DOHH2 (cell line): ENCODE measurements around the gene HS3ST5.

ENCODE experiments used
- H3F3A ChIP-seq: fragments of 200-600 bp; sonication (generic), shearing (Covaris generic); 2 replicates; pipeline ENCODE4 v1.6.0; 2016; ENCODE audit warnings: antibody characterized with exemption, mild to moderate bottlenecking; ENCODE audit not compliant: control insufficient read depth, insufficient read depth
- H3K27ac ChIP-seq: fragments of 200-600 bp; sonication (generic); 2 replicates; pipeline ENCODE4 v1.5.1; 2014; ENCODE audit warnings: low read depth, mild to moderate bottlenecking, low read length, moderate library complexity
- H3K27me3 ChIP-seq: fragments of 200-600 bp; sonication (generic); 2 replicates; pipeline ENCODE4 v1.6.1; 2014; ENCODE audit warnings: mild to moderate bottlenecking, low read length, mixed read lengths; ENCODE audit not compliant: control insufficient read depth
- H3K36me3 ChIP-seq: fragments of 200-600 bp; sonication (generic); 2 replicates; pipeline ENCODE4 v1.6.1; 2014; ENCODE audit warnings: mild to moderate bottlenecking, low read length, moderate library complexity, mixed read lengths; ENCODE audit not compliant: control insufficient read depth
- H3K4me1 ChIP-seq: fragments of 200-600 bp; sonication (generic); 2 replicates; pipeline ENCODE4 v1.6.1; 2014; ENCODE audit warnings: mild to moderate bottlenecking, low read length, mixed read lengths; ENCODE audit not compliant: control insufficient read depth
- H3K4me2 ChIP-seq: fragments of 200-600 bp; sonication (generic); 2 replicates; pipeline ENCODE4 v1.6.0; 2014; ENCODE audit warnings: mild to moderate bottlenecking, low read length, moderate library complexity
- H3K4me3 ChIP-seq: fragments of 200-600 bp; sonication (generic); 2 replicates; pipeline ENCODE4 v1.5.1; 2014; ENCODE audit warnings: mild to moderate bottlenecking, low read length, mixed read lengths
- H3K79me2 ChIP-seq: fragments of 200-600 bp; sonication (generic); 2 replicates; pipeline ENCODE4 v1.6.1; 2014; ENCODE audit warnings: mild to moderate bottlenecking, low read length, mixed read lengths; ENCODE audit not compliant: control insufficient read depth
- H3K9me2 ChIP-seq: fragments of 200-600 bp; sonication (generic); replicated peaks from 2 replicates; pipeline ENCODE4 v1.6.1; 2014; ENCODE audit warnings: mild to moderate bottlenecking, low read length, mixed read lengths; ENCODE audit not compliant: control insufficient read depth
- H3K9me3 ChIP-seq: fragments of 200-600 bp; sonication (generic); 2 replicates; pipeline ENCODE4 v1.6.1; 2014; ENCODE audit warnings: antibody characterized with exemption, low read length, mixed read lengths; ENCODE audit not compliant: control insufficient read depth, insufficient read depth
- H4K20me1 ChIP-seq: fragments of 200-600 bp; sonication (generic); 2 replicates; pipeline ENCODE4 v1.6.0; 2014; ENCODE audit warnings: low read depth, mild to moderate bottlenecking, antibody characterized with exemption, low read length, moderate library complexity; ENCODE audit not compliant: control insufficient read depth, insufficient read depth
- CTCF ChIP-seq: fragments of 200-600 bp; sonication (generic); IDR thresholded peaks from one replicate; pipeline ENCODE4 v1.5.1; 2014; ENCODE audit warnings: antibody characterized with exemption, mild to moderate bottlenecking, low read depth, low read length; ENCODE audit not compliant: poor library complexity, severe bottlenecking
- EZH2phosphoT487 ChIP-seq: fragments of 200-600 bp; sonication (generic); IDR thresholded peaks from 2 replicates; pipeline ENCODE4 v1.6.1; 2017; ENCODE audit warnings: borderline replicate concordance, mild to moderate bottlenecking, antibody characterized with exemption, low read length, moderate library complexity, mixed read lengths

Gene HS3ST5

GRCh38 chr6:114187563-114187962, 155.3 kb downstream of the HS3ST5 start:
- TF ChIP-seq CTCF, result no peak
- TF ChIP-seq EZH2phosphoT487, result no peak
- no peak overlapping the region for H3K4me2 ChIP-seq
- no peaks in the 10 kb centered on the region for H3K9me2 ChIP-seq
- no peak overlapping the region for H3K4me3 ChIP-seq
- no peaks in the 10 kb centered on the region for H3K36me3 ChIP-seq
- H3F3A ChIP-seq, result no peaks in the 10 kb centered on the region
- H3K9me3 ChIP-seq, result no peaks in the 10 kb centered on the region
- no peaks in the 10 kb centered on the region for H3K79me2 ChIP-seq
- H4K20me1 ChIP-seq, result no peaks in the 10 kb centered on the region
- no peak overlapping the region for H3K27ac ChIP-seq
- H3K4me1 ChIP-seq, result no peaks in the 10 kb centered on the region
- no peaks in the 10 kb centered on the region for H3K27me3 ChIP-seq

- H3K9me3 ChIP-seq, result no peaks in the 10 kb centered on the region
- no peaks in the 10 kb centered on the region for H3K9me2 ChIP-seq
- H3K27me3 ChIP-seq, result no peaks in the 10 kb centered on the region
Observed at GRCh38 chr6:114181664-114182063, 161.2 kb downstream of the HS3ST5 start.

GRCh38 chr6:114179411-114179810, 163.4 kb downstream of the HS3ST5 start:
- TF ChIP-seq CTCF (no peak), EZH2phosphoT487 (no peak)
- no peaks in the 10 kb centered on the region for H3F3A ChIP-seq
- no peaks in the 10 kb centered on the region for H3K9me2 ChIP-seq
- H3K4me1 ChIP-seq, result no peaks in the 10 kb centered on the region
- no peak overlapping the region for H3K27ac ChIP-seq
- no peaks in the 10 kb centered on the region for H3K36me3 ChIP-seq
- no peak overlapping the region for H3K4me3 ChIP-seq
- no peaks in the 10 kb centered on the region for H3K27me3 ChIP-seq
- H3K9me3 ChIP-seq, result no peaks in the 10 kb centered on the region
- H3K79me2 ChIP-seq, result no peaks in the 10 kb centered on the region
- no peaks in the 10 kb centered on the region for H4K20me1 ChIP-seq
- no peak overlapping the region for H3K4me2 ChIP-seq

More at GRCh38 chr6:114181664-114182063, 161.2 kb downstream of the HS3ST5 start:
- no peaks in the 10 kb centered on the region for H4K20me1 ChIP-seq
- TF ChIP-seq CTCF (no peak), EZH2phosphoT487 (no peak)
- H3K79me2 ChIP-seq, result no peaks in the 10 kb centered on the region
- no peak overlapping the region for H3K4me2 ChIP-seq
- H3F3A ChIP-seq, result no peaks in the 10 kb centered on the region
- H3K36me3 ChIP-seq, result no peaks in the 10 kb centered on the region
- no peak overlapping the region for H3K27ac ChIP-seq
- H3K4me3 ChIP-seq, result no peak overlapping the region
- H3K4me1 ChIP-seq, result no peaks in the 10 kb centered on the region

- H3K9me3 ChIP-seq, result no peaks in the 10 kb centered on the region
- no peak overlapping the region for H3K4me3 ChIP-seq
- H3K4me2 ChIP-seq, result no peak overlapping the region
- no peaks in the 10 kb centered on the region for H3K4me1 ChIP-seq
- no peak overlapping the region for H3K27ac ChIP-seq
- no peaks in the 10 kb centered on the region for H3K9me2 ChIP-seq
- no peaks in the 10 kb centered on the region for H3K79me2 ChIP-seq
- H3F3A ChIP-seq, result no peaks in the 10 kb centered on the region
- no peaks in the 10 kb centered on the region for H4K20me1 ChIP-seq
- TF ChIP-seq EZH2phosphoT487, result no peak
- TF ChIP-seq CTCF, result no peak
- H3K27me3 ChIP-seq, result no peaks in the 10 kb centered on the region
- H3K36me3 ChIP-seq, result no peaks in the 10 kb centered on the region
Observed at GRCh38 chr6:114176726-114177125, 166.1 kb downstream of the HS3ST5 start.
